Adipocyte (in vitro differentiated cells): ENCODE measurements around the gene FBXW2.

Experiments
- DNase-seq: peaks from one replicate; pipeline ENCODE4 v3.0.0-alpha.2; 2015; ENCODE audit warnings: low read depth
- H3K27me3 ChIP-seq: replicated peaks from 2 replicates; pipeline ENCODE4 v1.7.0; 2013; ENCODE audit warnings: mild to moderate bottlenecking, low read length, moderate library complexity; ENCODE audit not compliant: control insufficient read depth, insufficient read depth
- H3K36me3 ChIP-seq: 2 replicates; pipeline ENCODE4 v1.7.0; 2013; ENCODE audit warnings: low read length, mild to moderate bottlenecking, moderate library complexity; ENCODE audit not compliant: control insufficient read depth, insufficient read depth, severe bottlenecking
- H3K4me1 ChIP-seq: 2 replicates; pipeline ENCODE4 v1.7.0; 2013; ENCODE audit warnings: mild to moderate bottlenecking, low read length, moderate library complexity; ENCODE audit not compliant: control insufficient read depth, insufficient read depth
- H3K4me3 ChIP-seq: 2 replicates; pipeline ENCODE4 v1.7.0; 2013; ENCODE audit warnings: mild to moderate bottlenecking, low read length, moderate library complexity
- H3K9ac ChIP-seq: 2 replicates; pipeline ENCODE4 v1.7.0; 2013; ENCODE audit warnings: mild to moderate bottlenecking, low read length, moderate library complexity
- H3K9me3 ChIP-seq: 2 replicates; pipeline ENCODE4 v1.7.0; 2013; ENCODE audit warnings: mild to moderate bottlenecking, low read length, moderate library complexity; ENCODE audit not compliant: control insufficient read depth

Gene FBXW2

GRCh38 chr9:120741701-120742100 lies 51.5 kb downstream of the FBXW2 start:
- Histone ChIP-seq H3K9ac (no peak overlapping the region), H3K36me3 (no peaks in the 10 kb centered on the region), H3K27me3 (no peaks in the 10 kb centered on the region), H3K4me1 (peaks cover 11% of the 10 kb centered on the region), H3K9me3 (no peaks in the 10 kb centered on the region), H3K4me3 (no peak overlapping the region)
- DNase-seq: no peak

DNA sequence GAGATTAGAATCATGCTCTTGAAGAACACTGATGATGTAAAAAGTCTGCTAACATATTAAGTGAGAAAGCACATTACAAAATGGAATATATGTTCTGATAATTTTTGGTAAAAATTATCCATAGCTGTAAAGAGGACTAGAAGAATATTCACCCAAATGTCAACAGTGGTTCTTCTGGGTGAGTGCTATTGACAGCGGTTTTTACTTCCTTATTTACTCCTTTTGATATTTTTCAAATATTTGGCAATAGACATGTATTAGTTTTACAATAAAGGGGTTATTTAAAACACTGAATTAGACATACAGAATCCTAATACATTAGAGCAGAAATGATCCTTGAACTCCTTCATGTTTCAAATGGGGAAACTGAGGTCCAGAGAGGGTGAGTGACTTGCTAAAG lies 52.0 kb downstream of the FBXW2 start:
- H3K36me3 ChIP-seq: no peaks in the 10 kb centered on the region
- no peaks in the 10 kb centered on the region for H3K9me3 ChIP-seq
- peaks cover 15% of the 10 kb centered on the region for H3K4me1 ChIP-seq
- no peak overlapping the region for H3K4me3 ChIP-seq
- no peak for DNase-seq
- H3K27me3 ChIP-seq: no peaks in the 10 kb centered on the region
- no peak overlapping the region for H3K9ac ChIP-seq

- H3K4me3 ChIP-seq: no peak overlapping the region
- H3K36me3 ChIP-seq: no peaks in the 10 kb centered on the region
- peaks cover 26% of the 10 kb centered on the region for H3K4me1 ChIP-seq
- DNase-seq: no peak
- H3K9me3 ChIP-seq: no peaks in the 10 kb centered on the region
- H3K9ac ChIP-seq: no peak overlapping the region
- H3K27me3 ChIP-seq: no peaks in the 10 kb centered on the region
Observed at GRCh38 chr9:120740132-120740531, 53.1 kb downstream of the FBXW2 start.

GRCh38 chr9:120737416-120738165 lies 55.6 kb downstream of the FBXW2 start:
- no peak for DNase-seq
- Histone ChIP-seq H3K4me3 (no peak overlapping the region), H3K4me1 (peaks cover 51% of the 10 kb centered on the region), H3K9ac (peak overlapping the region; percentile 37), H3K36me3 (no peaks in the 10 kb centered on the region), H3K9me3 (no peaks in the 10 kb centered on the region), H3K27me3 (no peaks in the 10 kb centered on the region)

GRCh38 chr9:120736881-120737280 lies 56.3 kb downstream of the FBXW2 start:
- H3K4me1 ChIP-seq: peaks cover 57% of the 10 kb centered on the region
- DNase-seq: no peak
- H3K9ac ChIP-seq: peak overlapping the region; percentile 67
- H3K9me3 ChIP-seq: no peaks in the 10 kb centered on the region
- H3K36me3 ChIP-seq: no peaks in the 10 kb centered on the region
- no peak overlapping the region for H3K4me3 ChIP-seq
- no peaks in the 10 kb centered on the region for H3K27me3 ChIP-seq

DNA sequence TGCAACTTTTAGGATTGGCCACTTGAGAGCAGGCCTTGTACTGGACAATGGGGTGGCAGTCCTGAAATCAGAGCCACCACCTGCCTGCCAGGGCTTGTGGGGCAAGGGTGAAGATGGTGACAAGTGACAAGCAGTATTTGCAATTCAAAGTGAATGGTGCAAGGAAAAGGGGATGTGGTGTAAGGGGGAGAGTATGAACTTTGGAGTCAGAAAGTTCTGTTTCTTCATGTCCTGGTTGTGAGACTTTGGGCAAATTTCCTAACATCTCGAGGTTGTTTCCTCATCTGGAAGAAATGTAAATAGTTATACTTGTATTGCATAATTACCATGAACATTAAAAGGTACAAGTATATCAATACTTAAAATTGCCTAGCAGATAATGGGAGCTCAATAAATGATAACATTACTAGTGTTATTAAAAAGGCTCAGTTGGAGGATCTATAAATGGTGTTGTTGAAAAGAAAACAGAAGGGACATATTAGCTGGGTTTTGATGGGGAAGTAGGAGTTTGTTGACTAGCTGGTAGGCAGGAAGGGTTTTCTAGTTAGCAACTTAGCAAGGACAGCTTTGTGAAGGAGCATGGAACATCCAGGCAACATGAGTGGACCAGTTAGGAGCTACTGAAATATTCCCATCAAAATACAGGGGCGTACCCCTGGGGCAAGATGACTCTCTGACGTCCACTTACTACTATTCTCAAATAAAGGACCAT lies 57.6 kb downstream of the FBXW2 start:
- peak; percentile 74 for DNase-seq

GRCh38 chr9:120734607-120735410 lies 58.4 kb downstream of the FBXW2 start:
- peaks cover 75% of the 10 kb centered on the region for H3K4me1 ChIP-seq
- no peaks in the 10 kb centered on the region for H3K27me3 ChIP-seq
- DNase-seq: peak; percentile 7
- no peaks in the 10 kb centered on the region for H3K9me3 ChIP-seq
- no peaks in the 10 kb centered on the region for H3K36me3 ChIP-seq
- no peak overlapping the region for H3K4me3 ChIP-seq
- peak overlapping the region; percentile 75 for H3K9ac ChIP-seq

More for the DNA sequence above, 57.6 kb downstream of the FBXW2 start:
- no peak overlapping the region for H3K4me3 ChIP-seq
- H3K9ac ChIP-seq: peak overlapping the region; percentile 75
- H3K36me3 ChIP-seq: no peaks in the 10 kb centered on the region
- peaks cover 70% of the 10 kb centered on the region for H3K4me1 ChIP-seq
- H3K9me3 ChIP-seq: no peaks in the 10 kb centered on the region
- H3K27me3 ChIP-seq: no peaks in the 10 kb centered on the region

GRCh38 chr9:120733190-120733589 lies 60.0 kb downstream of the FBXW2 start:
- Histone ChIP-seq H3K27me3 (no peaks in the 10 kb centered on the region), H3K9ac (peak overlapping the region; percentile 75), H3K36me3 (no peaks in the 10 kb centered on the region)

GRCh38 chr9:120730654-120731514 lies 62.3 kb downstream of the FBXW2 start:
- H3K4me3 ChIP-seq: no peak overlapping the region
- no peaks in the 10 kb centered on the region for H3K9me3 ChIP-seq
- peak; percentile 62 for DNase-seq
- peak overlapping the region; percentile 8 for H3K9ac ChIP-seq
- H3K27me3 ChIP-seq: no peaks in the 10 kb centered on the region
- peaks cover 64% of the 10 kb centered on the region for H3K4me1 ChIP-seq
- H3K36me3 ChIP-seq: no peaks in the 10 kb centered on the region

More at GRCh38 chr9:120733190-120733589, 60.0 kb downstream of the FBXW2 start:
- peak; percentile 43 for DNase-seq
- Histone ChIP-seq H3K9me3 (no peaks in the 10 kb centered on the region), H3K4me1 (peaks cover 82% of the 10 kb centered on the region), H3K4me3 (no peak overlapping the region)

DNA sequence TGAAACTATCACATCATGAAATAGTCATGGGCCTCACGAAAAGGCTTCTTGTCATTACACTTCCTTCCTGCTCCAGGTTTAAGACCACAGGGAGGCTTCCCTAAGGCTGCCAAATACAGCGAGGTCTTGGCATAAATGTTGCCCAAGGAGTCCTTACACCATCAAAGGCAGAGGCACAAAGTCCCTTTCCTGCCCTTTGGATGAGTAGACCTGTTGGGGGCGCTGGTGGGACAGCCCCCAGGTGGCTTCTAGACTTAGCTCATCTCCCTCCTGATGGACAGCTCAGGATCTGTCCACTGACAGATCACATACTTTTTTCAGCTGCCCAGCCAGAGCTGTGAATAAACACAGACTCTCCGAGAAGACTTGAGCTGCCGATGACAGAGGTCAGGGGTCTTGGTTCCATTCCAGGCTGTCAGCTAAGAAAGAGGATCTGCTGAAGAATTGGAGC lies 63.4 kb downstream of the FBXW2 start:
- Histone ChIP-seq H3K4me1 (peaks cover 54% of the 10 kb centered on the region), H3K9ac (no peak overlapping the region), H3K27me3 (no peaks in the 10 kb centered on the region), H3K36me3 (no peaks in the 10 kb centered on the region), H3K4me3 (no peak overlapping the region), H3K9me3 (no peaks in the 10 kb centered on the region)
- DNase-seq: no peak
